Parathyroid adenoma (tissue), 2 donors: ENCODE measurements around the gene ZNF317.

ENCODE experiments used
- H2AFZ ChIP-seq: fragments of 300-600 bp; sonication (generic); one replicate; pipeline ENCODE4 v1.7.0; 2017; ENCODE audit warnings: antibody characterized with exemption, mild to moderate bottlenecking
- H3K27ac ChIP-seq: fragments of 300-600 bp; sonication (generic); one replicate; pipeline ENCODE4 v1.7.0; 2017
- H3K27me3 ChIP-seq: fragments of 300-600 bp; sonication (generic); one replicate; pipeline ENCODE4 v1.7.0; 2017; ENCODE audit warnings: low read length; ENCODE audit not compliant: control insufficient read depth, insufficient read depth
- H3K36me3 ChIP-seq: fragments of 300-600 bp; sonication (generic); one replicate; pipeline ENCODE4 v1.7.0; 2017; ENCODE audit warnings: low read length; ENCODE audit not compliant: control insufficient read depth, insufficient read depth
- H3K4me1 ChIP-seq: fragments of 300-600 bp; sonication (generic); one replicate; pipeline ENCODE4 v1.7.0; 2017; ENCODE audit warnings: control low read depth
- H3K4me2 ChIP-seq: fragments of 300-600 bp; sonication (generic); one replicate; pipeline ENCODE4 v1.7.0; 2017; ENCODE audit warnings: low read length
- H3K4me3 ChIP-seq: fragments of 300-600 bp; sonication (generic); one replicate; pipeline ENCODE4 v1.7.0; 2017; ENCODE audit warnings: low read depth, low read length
- H3K79me2 ChIP-seq: fragments of 300-600 bp; sonication (generic); one replicate; pipeline ENCODE4 v1.7.0; 2017; ENCODE audit warnings: control low read depth
- H3K9ac ChIP-seq: fragments of 300-600 bp; sonication (generic); one replicate; pipeline ENCODE4 v1.7.0; 2017; ENCODE audit warnings: mild to moderate bottlenecking
- H3K9me3 ChIP-seq: fragments of 300-600 bp; sonication (generic); one replicate; pipeline ENCODE4 v1.7.0; 2017; ENCODE audit warnings: low read length; ENCODE audit not compliant: control insufficient read depth
- TF ChIP-seq, protein P1 (sequence below): fragments of 300-600 bp; sonication (generic); IDR thresholded peaks from one replicate; pipeline ENCODE4 v1.7.0; 2017; ENCODE audit warnings: antibody characterized with exemption, mild to moderate bottlenecking
- donor health status: primary hyperparathyroidism.

Gene ZNF317

DNA sequence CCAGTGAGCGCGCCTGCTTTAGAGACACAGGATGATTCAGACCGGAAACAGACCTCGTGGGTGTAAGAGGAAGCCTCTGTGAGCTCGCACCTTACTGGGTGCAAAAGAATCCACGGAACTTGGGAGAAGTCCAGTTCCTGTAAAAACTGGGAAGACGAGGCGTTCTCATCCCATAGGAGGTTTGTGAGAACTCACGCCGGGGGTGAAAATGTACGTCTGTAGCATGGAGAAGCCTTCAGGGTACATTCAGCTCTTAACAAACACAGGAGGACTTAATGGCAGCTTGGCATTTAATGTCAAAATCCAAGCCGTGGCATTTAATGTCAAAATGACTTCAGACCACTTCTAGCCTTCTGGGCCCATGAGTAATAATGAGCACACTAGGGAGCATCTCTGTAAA lies 21.2 kb downstream of the ZNF317 start:
- no peak overlapping the region for H3K27ac ChIP-seq
- H3K79me2 ChIP-seq = peaks cover 2% of the 10 kb centered on the region
- H3K27me3 ChIP-seq = no peaks in the 10 kb centered on the region
- H3K9ac ChIP-seq = no peak overlapping the region
- H3K36me3 ChIP-seq = no peaks in the 10 kb centered on the region
- H3K4me1 ChIP-seq = no peaks in the 10 kb centered on the region
- TF ChIP-seq, protein P1, sequence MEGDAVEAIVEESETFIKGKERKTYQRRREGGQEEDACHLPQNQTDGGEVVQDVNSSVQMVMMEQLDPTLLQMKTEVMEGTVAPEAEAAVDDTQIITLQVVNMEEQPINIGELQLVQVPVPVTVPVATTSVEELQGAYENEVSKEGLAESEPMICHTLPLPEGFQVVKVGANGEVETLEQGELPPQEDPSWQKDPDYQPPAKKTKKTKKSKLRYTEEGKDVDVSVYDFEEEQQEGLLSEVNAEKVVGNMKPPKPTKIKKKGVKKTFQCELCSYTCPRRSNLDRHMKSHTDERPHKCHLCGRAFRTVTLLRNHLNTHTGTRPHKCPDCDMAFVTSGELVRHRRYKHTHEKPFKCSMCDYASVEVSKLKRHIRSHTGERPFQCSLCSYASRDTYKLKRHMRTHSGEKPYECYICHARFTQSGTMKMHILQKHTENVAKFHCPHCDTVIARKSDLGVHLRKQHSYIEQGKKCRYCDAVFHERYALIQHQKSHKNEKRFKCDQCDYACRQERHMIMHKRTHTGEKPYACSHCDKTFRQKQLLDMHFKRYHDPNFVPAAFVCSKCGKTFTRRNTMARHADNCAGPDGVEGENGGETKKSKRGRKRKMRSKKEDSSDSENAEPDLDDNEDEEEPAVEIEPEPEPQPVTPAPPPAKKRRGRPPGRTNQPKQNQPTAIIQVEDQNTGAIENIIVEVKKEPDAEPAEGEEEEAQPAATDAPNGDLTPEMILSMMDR = no peak
- no peak overlapping the region for H2AFZ ChIP-seq
- H3K9me3 ChIP-seq = no peaks in the 10 kb centered on the region
- H3K4me3 ChIP-seq = no peak overlapping the region
- no peak overlapping the region for H3K4me2 ChIP-seq

DNA sequence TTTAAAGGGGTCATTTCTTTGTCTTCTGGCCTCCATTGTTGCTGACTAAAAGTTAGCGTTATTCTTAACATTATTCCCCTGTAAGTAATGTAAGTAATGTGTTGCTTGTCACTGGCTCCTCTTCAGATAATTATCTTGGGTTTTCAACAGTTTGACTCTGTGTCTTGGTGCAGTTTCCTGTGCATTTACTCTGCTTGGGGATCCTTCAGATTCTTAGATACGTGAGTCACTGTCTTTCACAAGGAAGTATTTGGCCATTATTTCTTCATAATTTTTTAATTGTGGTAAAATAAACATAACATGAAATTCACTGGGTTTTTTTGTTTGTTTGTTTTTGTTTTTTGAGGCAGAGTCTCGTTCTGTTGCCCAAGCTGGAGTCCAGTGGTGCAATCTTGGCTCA lies 25.1 kb downstream of the ZNF317 start:
- Histone ChIP-seq H3K27ac (no peak overlapping the region), H2AFZ (no peak overlapping the region), H3K9me3 (no peaks in the 10 kb centered on the region), H3K79me2 (no peaks in the 10 kb centered on the region), H3K4me3 (no peak overlapping the region), H3K36me3 (no peaks in the 10 kb centered on the region), H3K9ac (no peak overlapping the region), H3K4me1 (no peaks in the 10 kb centered on the region), H3K4me2 (no peak overlapping the region), H3K27me3 (no peaks in the 10 kb centered on the region)
- TF ChIP-seq, protein P1 = no peak

DNA sequence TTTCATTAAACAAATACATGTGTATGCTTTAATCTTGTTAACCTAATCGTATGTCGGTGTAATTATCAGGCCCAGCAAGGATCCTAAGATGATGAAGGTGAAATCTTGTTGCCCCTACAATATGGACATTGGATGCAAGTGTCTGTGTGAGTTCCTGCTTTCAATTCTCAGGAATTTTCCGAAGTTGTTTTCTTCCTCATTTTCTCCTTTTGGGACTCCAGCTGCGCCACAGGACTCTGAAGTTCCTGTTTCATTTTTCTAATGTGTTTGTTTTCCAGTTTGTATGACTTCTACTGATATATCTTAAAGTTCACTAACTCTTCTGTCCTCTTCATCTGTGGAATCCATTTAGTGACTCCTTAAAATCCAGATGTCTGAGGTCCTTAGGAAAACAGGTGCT lies 26.6 kb downstream of the ZNF317 start:
- no peaks in the 10 kb centered on the region for H3K27me3 ChIP-seq
- H3K4me3 ChIP-seq = no peak overlapping the region
- no peaks in the 10 kb centered on the region for H3K36me3 ChIP-seq
- H2AFZ ChIP-seq = no peak overlapping the region
- no peaks in the 10 kb centered on the region for H3K79me2 ChIP-seq
- H3K9ac ChIP-seq = no peak overlapping the region
- no peaks in the 10 kb centered on the region for H3K4me1 ChIP-seq
- no peak overlapping the region for H3K27ac ChIP-seq
- no peaks in the 10 kb centered on the region for H3K9me3 ChIP-seq
- TF ChIP-seq, protein P1 = no peak
- H3K4me2 ChIP-seq = no peak overlapping the region

DNA sequence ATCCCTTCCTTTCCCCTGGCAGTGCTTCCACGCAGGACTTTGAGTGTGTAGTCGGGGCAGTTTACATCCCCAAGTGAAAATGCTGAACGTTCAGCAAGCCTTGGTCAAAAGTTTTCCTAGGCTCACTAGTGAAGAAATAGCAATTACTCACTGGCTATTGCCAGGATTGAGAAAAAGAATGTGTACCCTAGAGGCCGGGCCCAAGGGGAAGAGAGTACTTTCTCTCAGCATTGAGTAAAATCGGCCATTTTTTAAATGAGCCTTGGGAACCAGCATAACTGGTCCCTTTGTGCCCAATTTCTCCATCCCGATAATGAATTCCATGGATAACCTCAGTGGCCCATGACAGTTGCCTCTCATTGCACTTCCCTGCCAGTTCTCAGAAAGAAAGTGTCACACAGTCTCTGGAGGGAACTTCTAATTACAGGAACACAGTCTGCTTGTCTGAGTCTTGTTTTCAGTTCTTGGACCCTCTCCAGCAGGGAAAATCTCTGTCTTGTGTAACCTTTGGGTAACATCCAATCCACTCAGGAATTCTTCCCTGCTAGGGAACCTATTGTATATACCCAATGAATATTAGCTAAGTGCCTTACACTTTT lies 31.3 kb downstream of the ZNF317 start:
- no peak overlapping the region for H3K9ac ChIP-seq

DNA sequence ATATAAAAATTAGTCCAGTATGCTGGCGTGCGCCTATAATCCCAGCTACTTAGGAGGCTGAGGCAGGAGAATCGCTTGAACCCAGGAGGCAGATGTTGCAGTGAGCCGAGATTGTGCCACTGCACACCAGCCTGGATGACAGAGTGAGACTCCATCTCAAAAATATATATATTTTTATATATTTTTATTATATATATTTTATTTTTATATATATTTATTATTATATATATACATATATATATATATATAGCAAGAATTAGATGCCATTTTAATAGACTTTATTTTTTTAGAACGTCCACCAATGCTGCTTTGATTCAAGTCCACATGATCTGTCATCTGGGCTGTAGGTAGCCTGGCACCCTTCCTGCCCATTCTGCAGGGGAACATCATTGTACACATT lies 35.1 kb downstream of the ZNF317 start:
- Histone ChIP-seq H3K36me3 (no peaks in the 10 kb centered on the region), H3K4me3 (no peak overlapping the region), H2AFZ (no peak overlapping the region), H3K9ac (no peak overlapping the region), H3K4me1 (no peaks in the 10 kb centered on the region), H3K4me2 (no peak overlapping the region), H3K9me3 (no peaks in the 10 kb centered on the region), H3K27ac (no peak overlapping the region), H3K27me3 (no peaks in the 10 kb centered on the region), H3K79me2 (no peaks in the 10 kb centered on the region)
- TF ChIP-seq, protein P1 = no peak

More for the DNA sequence above, 31.3 kb downstream of the ZNF317 start:
- H3K27ac ChIP-seq = no peak overlapping the region
- no peaks in the 10 kb centered on the region for H3K79me2 ChIP-seq
- no peak overlapping the region for H2AFZ ChIP-seq
- H3K36me3 ChIP-seq = no peaks in the 10 kb centered on the region
- no peaks in the 10 kb centered on the region for H3K4me1 ChIP-seq
- no peak overlapping the region for H3K4me2 ChIP-seq
- H3K27me3 ChIP-seq = no peaks in the 10 kb centered on the region
- TF ChIP-seq, protein P1 = no peak
- H3K4me3 ChIP-seq = no peak overlapping the region
- H3K9me3 ChIP-seq = no peaks in the 10 kb centered on the region
